GM08714 (cell line): ENCODE data around the gene PNPT1.

Source experiments
- H3K4me3 ChIP-seq: fragments of 200-500 bp; sonication (Bioruptor generic); 2 replicates; pipeline ENCODE4 v1.5.1; 2014; ENCODE audit warnings: mild to moderate bottlenecking, low read length, inconsistent platforms
- ZNF274 ChIP-seq: IDR thresholded peaks from 2 replicates; pipeline ENCODE4 v1.6.1; 2012; ENCODE audit warnings: mild to moderate bottlenecking, low read depth, low read length

Gene PNPT1

GRCh38 chr2:55595536-55595935, 98.1 kb downstream of the PNPT1 start:
- no peak for TF ChIP-seq ZNF274
- H3K4me3 ChIP-seq, result no peak overlapping the region

GRCh38 chr2:55592130-55592529, 101.5 kb downstream of the PNPT1 start:
- no peak overlapping the region for H3K4me3 ChIP-seq
- TF ChIP-seq ZNF274, result no peak

DNA sequence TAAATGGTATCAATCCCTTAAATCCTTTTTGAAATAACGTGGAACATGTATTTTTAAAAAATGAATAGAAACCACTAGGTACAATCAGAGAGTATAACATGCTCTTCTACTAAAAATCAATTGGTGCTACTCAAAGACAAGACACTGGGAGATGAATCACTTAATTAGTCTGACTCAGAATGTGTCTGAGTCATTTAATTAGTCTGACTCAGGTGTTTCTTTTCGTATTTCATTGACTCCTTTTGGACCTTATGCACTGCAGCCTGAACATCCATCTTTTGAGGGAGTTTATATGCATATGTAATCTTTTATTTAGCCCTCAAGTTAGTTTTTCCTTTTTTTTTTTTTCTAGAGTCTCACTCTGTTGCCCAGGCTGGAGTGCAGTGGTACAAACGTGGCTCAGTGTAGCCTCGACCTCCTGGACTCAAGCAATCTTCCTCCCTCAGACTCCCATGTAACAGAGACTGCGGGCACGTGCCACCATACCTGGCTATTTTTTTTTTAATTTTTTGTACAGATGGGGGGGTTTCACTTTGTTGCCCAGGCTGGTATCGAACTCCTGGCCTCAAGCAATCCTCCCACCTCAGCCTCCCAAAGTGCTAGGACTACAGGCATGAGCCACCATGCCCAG, 102.7 kb downstream of the PNPT1 start:
- TF ChIP-seq ZNF274, result no peak
- H3K4me3 ChIP-seq, result no peak overlapping the region

- no peak overlapping the region for H3K4me3 ChIP-seq
These were observed 108.1 kb downstream of the PNPT1 start for GRCh38 chr2:55585451-55586080.

More at GRCh38 chr2:55585451-55586080, 108.1 kb downstream of the PNPT1 start:
- TF ChIP-seq ZNF274, result no peak
